Measurements from ENCODE around the gene CCR9.

The CCR9 gene

GRCh38 chr3:45864760-45865519 is 21.4 kb upstream of the CCR9 start:
- no peak for DNase-seq (ENCODE audit: low read depth)
- H3K4me3 ChIP-seq (replicated peaks; ENCODE audit: low read depth, low read length), result no peak overlapping the region
- no peak for TF ChIP-seq CTCF (IDR thresholded peaks at IDR 0.05; ENCODE audit: low read length, missing control alignments)

- TF ChIP-seq CTCF (IDR thresholded peaks at IDR 0.05; ENCODE audit: low read length, missing control alignments), result no peak
- no peak overlapping the region for H3K4me3 ChIP-seq (replicated peaks; ENCODE audit: low read depth, low read length)
- DNase-seq (ENCODE audit: low read depth), result no peak
Observed at GRCh38 chr3:45865563-45865962, 20.8 kb upstream of the CCR9 start.

DNA sequence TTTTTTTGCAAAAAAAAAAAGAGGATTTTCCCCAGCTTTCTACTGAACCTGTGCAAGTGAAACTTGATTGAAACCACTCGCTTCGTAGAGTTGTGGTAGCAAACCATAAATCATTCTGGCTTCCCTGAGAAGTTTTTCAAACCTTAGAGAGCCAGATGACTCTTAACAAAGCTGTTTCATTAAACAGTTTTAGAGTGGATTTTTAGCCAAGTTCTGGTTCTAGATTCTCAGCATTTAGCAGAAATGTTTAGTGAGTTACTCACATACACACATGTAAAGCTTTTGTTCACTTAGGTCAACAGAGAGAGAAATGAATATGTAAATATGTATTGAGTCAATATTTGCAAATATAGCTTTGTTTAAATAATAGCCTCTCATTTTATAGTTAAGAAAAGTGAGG is 18.1 kb upstream of the CCR9 start:
- H3K4me3 ChIP-seq (replicated peaks; ENCODE audit: low read depth, low read length), result no peak overlapping the region
- TF ChIP-seq CTCF (IDR thresholded peaks at IDR 0.05; ENCODE audit: low read length, missing control alignments), result no peak
- DNase-seq (ENCODE audit: low read depth), result no peak

GRCh38 chr3:45868650-45869049 is 17.7 kb upstream of the CCR9 start:
- H3K4me3 ChIP-seq (replicated peaks; ENCODE audit: low read depth, low read length), result no peak overlapping the region
- no peak for TF ChIP-seq CTCF (IDR thresholded peaks at IDR 0.05; ENCODE audit: low read length, missing control alignments)
- DNase-seq (ENCODE audit: low read depth), result no peak

DNA sequence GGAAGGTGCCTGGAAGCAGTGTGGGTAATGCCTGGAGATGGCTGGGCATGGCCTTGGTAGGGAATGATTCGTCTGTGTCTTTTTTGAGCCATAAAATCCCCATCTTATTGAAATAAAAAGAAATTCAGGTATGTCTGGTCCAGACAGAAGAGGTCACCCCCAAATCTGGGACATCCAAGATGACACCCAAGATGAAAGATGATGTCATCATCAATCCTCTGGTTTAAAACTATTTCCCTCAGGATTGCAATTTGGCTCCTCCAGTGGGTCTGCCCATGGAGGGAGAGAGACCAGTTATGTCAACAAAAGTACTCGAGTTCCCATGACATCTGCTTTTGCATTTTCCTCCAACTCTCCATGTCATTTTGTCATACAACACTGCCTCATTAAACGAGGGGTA is 16.7 kb upstream of the CCR9 start:
- no peak overlapping the region for H3K4me3 ChIP-seq (replicated peaks; ENCODE audit: low read depth, low read length)
- TF ChIP-seq CTCF (IDR thresholded peaks at IDR 0.05; ENCODE audit: low read length, missing control alignments), result no peak
- no peak for DNase-seq (ENCODE audit: low read depth)

DNA sequence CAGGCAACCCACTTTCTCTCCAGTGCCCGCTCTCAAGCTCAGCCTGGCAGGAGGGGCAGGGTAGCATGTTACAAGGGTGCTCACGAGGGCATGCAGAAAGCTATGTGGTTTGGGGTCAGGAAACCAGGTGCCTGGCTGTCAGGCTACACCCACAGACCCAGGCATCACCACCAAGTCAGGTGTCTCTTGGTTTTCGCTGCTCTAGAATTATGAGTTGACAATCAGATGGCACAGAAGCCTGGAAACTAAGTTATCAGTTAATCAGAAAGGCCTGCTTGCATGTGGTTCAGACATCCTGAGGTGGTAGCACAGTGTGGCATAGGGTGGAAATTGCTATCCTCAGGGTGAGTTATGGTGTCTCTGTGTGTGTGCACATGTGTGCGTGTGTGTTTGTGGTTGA is 16.2 kb upstream of the CCR9 start:
- no peak for DNase-seq (ENCODE audit: low read depth)
- TF ChIP-seq CTCF (IDR thresholded peaks at IDR 0.05; ENCODE audit: low read length, missing control alignments), result no peak
- H3K4me3 ChIP-seq (replicated peaks; ENCODE audit: low read depth, low read length), result no peak overlapping the region

GRCh38 chr3:45871780-45872179 is 14.6 kb upstream of the CCR9 start:
- no peak for TF ChIP-seq CTCF (IDR thresholded peaks at IDR 0.05; ENCODE audit: low read length, missing control alignments)
- H3K4me3 ChIP-seq (replicated peaks; ENCODE audit: low read depth, low read length), result no peak overlapping the region
- no peak for DNase-seq (ENCODE audit: low read depth)
